HG03378 (cell line): Measurements from ENCODE around the gene CCR7.
"Not testable (repeated sequence)": the region's sequence is repeated elsewhere in the genome, so short reads cannot be mapped to it uniquely, and the experiment has no call there.

Source experiments
- ATAC-seq: cut with Tn5 transposase; IDR thresholded peaks from one replicate; pipeline ENCODE4 v1.9.1; 2021; ENCODE audit warnings: mild to moderate bottlenecking, moderate library complexity; ENCODE audit not compliant: unreplicated experiment

The CCR7 gene

GRCh38 chr17:40597556-40598300 lies 32.5 kb upstream of the CCR7 start:
- ATAC-seq, result no peak

- no peak for ATAC-seq
Measured at GRCh38 chr17:40597156-40597555, 31.9 kb upstream of the CCR7 start.

- no peak for ATAC-seq
Measured at GRCh38 chr17:40596261-40596919, 31.1 kb upstream of the CCR7 start.

DNA sequence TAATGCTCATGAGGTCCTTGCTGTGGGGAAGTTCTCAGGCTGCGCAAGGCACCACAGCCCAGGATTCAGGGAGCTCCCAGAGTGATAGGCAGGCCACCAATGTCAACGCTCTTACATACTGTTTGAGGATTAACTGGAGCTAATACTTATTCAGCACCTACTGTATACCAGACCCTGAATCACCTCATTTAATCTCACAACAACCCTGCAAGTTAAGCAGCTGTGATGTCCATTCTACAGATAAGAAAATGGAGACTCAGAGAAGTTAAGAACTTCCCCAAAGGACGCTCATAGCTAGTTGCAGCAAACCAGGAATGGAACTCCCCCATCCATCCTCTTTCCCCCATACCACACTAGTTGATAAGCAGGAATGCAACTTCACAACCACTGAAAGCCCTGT lies 25.5 kb upstream of the CCR7 start:
- ATAC-seq, result no peak

- no peak for ATAC-seq
Measured at GRCh38 chr17:40588552-40588951, 23.3 kb upstream of the CCR7 start.

GRCh38 chr17:40586264-40586663 lies 21.0 kb upstream of the CCR7 start:
- not testable (repeated sequence) for ATAC-seq

- not testable (repeated sequence) for ATAC-seq
Measured at GRCh38 chr17:40584950-40585349, 19.7 kb upstream of the CCR7 start.

DNA sequence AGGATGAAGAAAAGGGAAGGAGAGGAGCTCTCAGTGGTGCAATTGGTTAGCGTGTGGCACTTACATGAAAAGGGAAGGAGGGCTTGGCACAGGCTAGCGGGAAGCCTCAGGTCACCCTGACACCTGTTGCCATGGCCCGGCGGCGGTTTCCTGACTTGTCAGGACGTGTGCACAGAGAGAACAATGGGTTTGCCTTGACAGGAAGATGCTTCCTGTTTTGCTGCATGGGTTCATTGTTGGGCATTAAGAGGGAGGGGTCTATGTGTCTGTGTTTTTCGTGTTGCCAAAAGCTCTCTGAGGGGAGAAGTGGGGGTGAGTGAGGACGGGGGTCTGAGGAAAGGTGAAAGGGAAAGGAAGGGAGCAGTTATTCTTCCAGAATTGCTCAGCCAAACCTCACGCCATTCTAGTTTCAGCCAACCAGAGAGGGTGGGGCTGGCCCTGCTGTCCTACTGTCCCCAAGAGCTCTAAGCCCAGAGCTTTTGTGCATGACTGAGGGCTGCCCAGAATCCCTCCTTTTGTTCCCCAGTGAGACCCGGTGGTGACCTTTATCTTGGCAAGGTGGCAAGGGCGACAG lies 17.1 kb upstream of the CCR7 start:
- ATAC-seq, result peak; percentile 79

GRCh38 chr17:40580140-40580539 lies 14.9 kb upstream of the CCR7 start:
- ATAC-seq, result no peak

DNA sequence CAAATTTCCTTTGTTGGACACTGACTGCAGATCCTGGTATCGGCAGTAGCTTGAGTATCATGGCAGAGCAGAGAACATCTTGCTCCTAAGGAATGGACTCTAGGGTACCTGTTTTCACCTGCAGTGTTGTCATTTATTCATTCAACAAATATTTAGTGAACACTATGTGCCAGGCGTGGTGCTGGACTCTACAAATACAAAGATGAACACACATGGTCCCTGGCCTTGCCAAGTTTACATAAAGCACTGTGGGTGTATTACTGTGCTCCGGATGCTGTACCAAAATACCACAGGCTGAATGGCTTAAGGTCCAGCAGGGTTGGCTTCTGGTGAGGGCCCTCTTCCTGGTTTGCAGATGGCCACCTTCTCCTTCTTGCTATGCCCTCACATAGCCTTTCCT lies 14.2 kb upstream of the CCR7 start:
- no peak for ATAC-seq

- peak; percentile 59 for ATAC-seq
Measured at GRCh38 chr17:40577611-40578065, 12.4 kb upstream of the CCR7 start.

DNA sequence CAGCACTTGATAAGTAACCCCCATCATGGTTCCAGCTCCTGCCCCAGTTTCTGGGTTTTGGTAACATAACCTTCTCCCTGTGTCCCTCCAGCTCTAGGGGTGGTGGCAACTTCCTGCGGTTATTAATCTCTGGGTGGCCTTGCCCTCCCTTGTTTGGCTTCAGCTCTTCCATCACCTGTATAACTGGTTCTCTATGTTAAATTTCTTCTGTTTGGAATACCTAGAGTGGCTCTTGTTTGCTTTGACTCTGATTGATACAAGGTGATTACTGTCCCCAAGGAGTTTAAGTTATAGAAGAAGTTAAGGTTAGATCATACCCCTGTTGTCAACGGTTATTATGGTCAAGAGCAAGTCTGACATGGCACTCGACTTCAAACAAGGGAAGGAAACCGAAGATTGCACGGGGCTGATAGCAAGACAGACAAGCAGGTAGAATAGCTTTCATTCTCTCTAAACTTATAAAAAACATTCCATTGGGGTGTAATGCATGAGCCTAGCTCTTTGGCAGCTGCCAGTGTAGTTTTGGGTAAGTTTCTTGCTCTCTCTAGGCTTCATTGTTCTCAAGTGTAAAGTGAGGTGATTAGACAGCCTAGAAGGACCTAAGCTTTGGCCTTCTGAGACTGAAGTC lies 11.0 kb upstream of the CCR7 start:
- no peak for ATAC-seq

DNA sequence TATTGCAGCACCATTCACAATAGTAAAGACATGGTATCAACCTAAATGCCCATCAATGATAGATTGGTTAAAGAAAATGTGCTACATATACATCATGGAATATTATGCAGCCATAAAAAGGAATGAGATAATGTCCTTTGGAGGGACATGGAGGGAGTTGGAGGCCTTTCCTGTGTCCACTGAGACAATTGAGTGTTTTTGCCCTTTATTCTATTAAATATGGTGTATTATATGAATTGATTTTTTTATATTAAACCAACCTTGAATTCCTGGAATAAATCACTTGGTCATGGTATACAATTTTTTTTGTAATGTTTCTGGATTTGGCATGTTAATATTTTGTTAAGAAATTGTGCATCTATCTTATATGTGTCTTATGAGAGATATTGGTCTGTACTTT lies 9.0 kb upstream of the CCR7 start:
- ATAC-seq, result no peak

- not testable (repeated sequence) for ATAC-seq
Measured at GRCh38 chr17:40572245-40572993, 7.1 kb upstream of the CCR7 start.

- ATAC-seq, result no peak
Measured at GRCh38 chr17:40568074-40568836, 3.0 kb upstream of the CCR7 start.

- ATAC-seq, result no peak
Measured at GRCh38 chr17:40567377-40567776, 2.1 kb upstream of the CCR7 start.

DNA sequence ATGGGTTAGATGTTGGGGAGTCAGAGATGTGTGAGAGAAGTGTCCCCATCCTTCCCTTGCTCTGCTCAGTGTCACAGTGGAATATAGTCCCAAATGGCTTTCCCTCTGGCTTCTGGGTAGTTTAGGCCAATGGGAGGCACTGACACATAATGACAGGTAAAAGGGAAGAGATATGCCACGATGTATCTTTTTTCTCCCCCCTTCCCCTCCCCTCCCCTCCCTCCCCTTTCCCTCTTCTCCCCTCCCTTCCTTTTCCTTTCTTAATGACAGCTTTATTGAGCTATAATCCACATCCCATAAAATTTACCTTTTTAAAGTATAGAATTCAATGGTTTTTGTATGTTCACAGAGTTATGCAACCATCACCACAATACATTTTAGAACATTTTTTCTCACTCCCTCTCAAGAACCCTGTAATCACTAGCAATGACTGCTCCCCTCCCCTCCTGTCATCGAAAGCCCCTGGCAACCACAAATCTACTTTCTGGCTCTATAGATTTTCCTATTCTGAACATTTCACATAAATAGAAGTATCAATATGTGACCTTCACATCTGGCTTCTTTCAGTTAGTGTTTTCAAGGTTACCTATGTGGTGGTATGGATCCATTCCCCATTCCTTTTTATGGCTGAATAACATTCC lies 617 bp upstream of the CCR7 start:
- ATAC-seq, result no peak

GRCh38 chr17:40564195-40564882 lies 933 bp downstream of the CCR7 start:
- ATAC-seq, result no peak
